GM12878 (cell line): ENCODE measurements around the gene PRRT4. TPM values are rescaled to one million over a fixed set of nuclear protein-coding genes. Genes with fewer than 3 reads are reported as not detected.

Experiments used
- ATAC-seq: fragments of 200-7000 bp; cut with Tn5 transposase; 3 replicates; pipeline ENCODE4 v1.9.1; 2020; ENCODE audit warnings: mild to moderate bottlenecking, moderate library complexity
- BruUV-seq: library from RNA; stranded (reverse); fragments of 400-500 nt; replicated peaks from 2 replicates; lab custom pipeline; 2021; lab: Mats Ljungman, UMichigan
- CTCF ChIA-PET: fragments of 300-600 bp; sonication (Branson Sonifier 250); formaldehyde crosslinking; extraction: SDS; loops from one replicate; lab custom pipeline; 2021; ENCODE audit warnings: inconsistent platforms; lab: Yijun Ruan, JAX
- POLR2A ChIA-PET: fragments of 350-600 bp; formaldehyde crosslinking; extraction: SDS; loops from one replicate; lab custom pipeline; 2021; ENCODE audit warnings: inconsistent platforms; lab: Charles Lee
- RAD21 ChIA-PET: fragments of 300-600 bp; sonication (Branson Sonifier 250); formaldehyde crosslinking; loops from one replicate; lab custom pipeline; 2023; ENCODE audit warnings: antibody characterized with exemption; ENCODE audit not compliant: unreplicated experiment; lab: Charles Lee
- SMC1A ChIA-PET: fragments of 300-600 bp; sonication (Branson Sonifier 250); formaldehyde crosslinking; loops from one replicate; lab custom pipeline; 2023; ENCODE audit not compliant: unreplicated experiment, uncharacterized antibody; lab: Charles Lee
- DNase-seq: peaks from one replicate; pipeline ENCODE4 v3.0.0-alpha.2; 2011; ENCODE audit warnings: low read depth, low spot score
- FAIRE-seq: peaks from 3 replicates; lab custom pipeline; 2011; peaks lifted over from hg19 to GRCh38; lab: Jason Lieb, UNC
- H2AFZ ChIP-seq: 2 replicates; pipeline ENCODE4 v1.6.0; 2011; ENCODE audit warnings: low read depth, low read length, control low read depth; ENCODE audit not compliant: control insufficient read depth
- H3K27ac ChIP-seq: 2 replicates; pipeline ENCODE4 v1.5.1; 2011; ENCODE audit warnings: control low read depth; ENCODE audit not compliant: control insufficient read depth, insufficient read depth
- H3K27me3 ChIP-seq, 2 experiments: replicated peaks in 1 of 2; 2 replicates each; pipeline versions ENCODE4 v1.6.0 to v1.6.1; 2011; ENCODE audit warnings: low read length in 1 of 2; ENCODE audit not compliant: control insufficient read depth in 2 of 2, insufficient read depth in 2 of 2
- H3K36me3 ChIP-seq, 2 experiments: 2 replicates each; pipeline ENCODE4 v1.5.1; 2011; ENCODE audit warnings: low read length in 1 of 2; ENCODE audit not compliant: control insufficient read depth in 2 of 2, insufficient read depth in 2 of 2
- H3K4me1 ChIP-seq: 2 replicates; pipeline ENCODE4 v1.6.1; 2011; ENCODE audit warnings: mild to moderate bottlenecking, low read length, moderate library complexity, mixed read lengths; ENCODE audit not compliant: control insufficient read depth, insufficient read depth
- H3K4me2 ChIP-seq: 2 replicates; pipeline ENCODE4 v1.6.0; 2011; ENCODE audit warnings: control low read depth; ENCODE audit not compliant: control insufficient read depth, insufficient read depth
- H3K4me3 ChIP-seq: fragments of 200-600 bp; sonication (generic); 2 replicates; pipeline ENCODE4 v1.5.1; 2016
- H3K79me2 ChIP-seq: 2 replicates; pipeline ENCODE4 v1.6.0; 2011; ENCODE audit warnings: low read length; ENCODE audit not compliant: control insufficient read depth, insufficient read depth
- H3K9ac ChIP-seq: 2 replicates; pipeline ENCODE4 v1.8.0; 2011; ENCODE audit warnings: low read length, control low read depth, mixed read lengths; ENCODE audit not compliant: control insufficient read depth, insufficient read depth
- H3K9me3 ChIP-seq: replicated peaks from 3 replicates; pipeline ENCODE4 v1.5.1; 2011; ENCODE audit warnings: mild to moderate bottlenecking, low read length; ENCODE audit not compliant: control insufficient read depth, insufficient read depth
- H4K20me1 ChIP-seq: 2 replicates; pipeline ENCODE4 v1.6.0; 2011; ENCODE audit not compliant: control insufficient read depth, insufficient read depth
- MEF2A ChIP-seq: IDR thresholded peaks from 2 replicates; pipeline ENCODE4 v1.6.1; 2011; ENCODE audit warnings: low read depth, mild to moderate bottlenecking, low read length, moderate library complexity; ENCODE audit not compliant: insufficient read depth
- MTA2 ChIP-seq: fragments of 450-650 bp; IDR thresholded peaks from 2 replicates; pipeline ENCODE4 v1.6.1; 2016; ENCODE audit warnings: low read depth, mild to moderate bottlenecking, moderate library complexity
- NR2F1 ChIP-seq: fragments of 450-650 bp; conservative IDR thresholded peaks from 2 replicates; pipeline ENCODE4 v1.6.1; 2017; ENCODE audit warnings: mild to moderate bottlenecking
- SMAD5 ChIP-seq: IDR thresholded peaks from 2 replicates; pipeline ENCODE4 v1.6.1; 2016; ENCODE audit warnings: antibody characterized with exemption, low read depth
- SPI1 ChIP-seq: IDR thresholded peaks from 2 replicates; pipeline ENCODE4 v1.6.1; 2011; ENCODE audit warnings: low read depth, mild to moderate bottlenecking, low read length, moderate library complexity, borderline replicate concordance; ENCODE audit not compliant: insufficient read depth
- WGBS: methylation state at CpG from one replicate; pipeline ENCODE4 v1.1.6; 2016; ENCODE audit warnings: low lambda C conversion rate; ENCODE audit not compliant: insufficient replicate concordance, insufficient coverage; ENCODE audit errors: missing lambda C conversion rate; 5-methylcytosine and 5-hydroxymethylcytosine counted together
- in situ Hi-C: fragments of 300-500 bp; cut with MboI; formaldehyde crosslinking; loops from 9 replicates; pipeline ENCODE4 v1.14.3; 2018; ENCODE audit warnings: mixed read lengths
- intact Hi-C: fragments of 100-400 bp; cut with micrococcal nuclease; formaldehyde crosslinking; loops from one replicate; pipeline ENCODE4 v1.14.2; 2022; ENCODE audit not compliant: unreplicated experiment
- polyA plus RNA-seq, 11 experiments: library from polyadenylated mRNA; depleted of rRNA in 4 of 11; unstranded in 6 of 11; stranded (reverse) in 5 of 11; fragments of >200 nt; fragmentation: Nextera tagmentation in 4 of 11; fragmentation: Illumina TruSeq in 1 of 11; extraction: Ambion mirVana in 4 of 11; extraction: Trizol in 1 of 11; gene quantifications; 1 replicate in 1 of 11; 2 replicates in 10 of 11; pipeline versions ENCODE4 v1.2.1 to v1.2.3, GENCODE V29; 2011 to 2016; ENCODE audit warnings: inconsistent platforms in 2 of 11, missing spikeins in 2 of 11, low read depth in 1 of 11
- total RNA-seq, 4 experiments: library from RNA; depleted of rRNA in 3 of 4; stranded (reverse); fragments of >200 nt in 3 of 4; fragmentation: Illumina TruSeq in 1 of 4; extraction: Trizol in 1 of 4; gene quantifications; 2 replicates each; pipeline versions ENCODE4 v1.2.1 to v1.2.3, GENCODE V29; 2013 to 2021
- TF ChIP-seq, protein P1 (sequence below): fragments of 450-650 bp; formaldehyde crosslinking; IDR thresholded peaks from 2 replicates; pipeline ENCODE4 v1.4.0; 2022; ENCODE audit warnings: mild to moderate bottlenecking, moderate library complexity

The PRRT4 gene
- total and polyA plus RNA-seq, 10 of the 15 experiments (the other 5 are each of a cell fraction or from before 2014, with no cell fraction given) = not detected

DNA sequence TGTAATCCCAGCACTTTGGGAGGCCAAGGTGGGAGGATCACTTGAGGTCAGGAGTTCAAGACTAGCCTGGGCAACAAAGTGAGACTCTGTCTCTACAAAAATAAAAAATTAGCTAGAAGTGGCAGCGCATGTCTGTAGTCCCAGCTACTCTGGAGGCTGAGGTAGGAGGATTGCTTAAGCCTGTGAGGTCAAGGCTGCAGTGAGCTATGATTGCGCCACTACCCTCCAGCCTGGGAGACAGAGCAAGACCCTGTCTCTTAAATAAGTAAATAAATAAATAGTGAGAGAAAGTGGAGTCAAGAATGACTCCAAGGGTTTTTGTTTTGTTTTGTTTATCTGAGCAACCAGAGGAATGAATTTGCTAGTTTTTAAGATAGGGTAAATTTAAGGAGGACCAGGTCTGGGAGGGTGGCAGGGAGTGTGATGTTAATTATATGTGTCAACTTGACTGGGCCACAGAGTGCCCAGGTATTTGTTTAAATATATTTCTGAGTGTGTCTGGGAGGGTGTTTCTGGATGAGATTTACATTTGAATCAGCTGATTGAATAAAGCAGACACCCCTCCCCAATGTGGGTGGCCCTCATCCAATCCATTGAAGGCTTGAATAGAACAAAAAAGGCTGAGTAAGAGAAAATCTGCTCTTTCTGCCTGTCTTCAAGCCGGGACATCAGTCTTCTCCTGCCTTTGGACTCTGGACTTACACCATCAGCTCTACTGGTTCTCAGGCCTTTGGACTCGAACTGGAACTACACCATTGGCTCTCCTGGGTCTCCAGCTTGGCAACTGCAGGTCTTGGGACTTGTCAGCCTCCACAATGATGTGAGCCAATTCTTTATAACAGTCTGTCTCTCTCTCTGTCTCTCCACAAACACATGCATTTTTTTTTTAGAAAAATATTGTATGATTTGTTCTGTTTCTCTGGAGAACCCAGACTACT, 24.8 kb upstream of the PRRT4 start:
- intact Hi-C loops (loop anchor here (10.0 kb wide), 1 partner anchor 251 kb away; no protein-coding TSS in a partner anchor), in situ Hi-C loops (no loop called here)
- H3K4me2 ChIP-seq = no peak overlapping the region
- CTCF ChIA-PET = interaction anchor here (0.6 to 6.4 kb wide), 18 partner anchors 8 to 677 kb away, joined by 3 to 106 read pairs (median 5); partner anchors contain the start of gene RBM28
- DNase-seq (no peak), ATAC-seq (no peak), FAIRE-seq (no peak)
- H3K27me3 ChIP-seq = no peaks in the 10 kb centered on the region; a peak in 1 of 4 replicates
- H3K36me3 ChIP-seq = no peaks in the 10 kb centered on the region
- POLR2A ChIA-PET = interaction anchor here (0.6 kb wide), 1 partner anchor 66 kb away, joined by 3 read pairs; no protein-coding TSS in a partner anchor
- RAD21 ChIA-PET = interaction anchor here (1.4 to 2.8 kb wide), 3 partner anchors 38 to 40 kb away, joined by 3 to 24 read pairs (median 4); no protein-coding TSS in a partner anchor
- no peak overlapping the region for H3K27ac ChIP-seq
- H4K20me1 ChIP-seq = no peaks in the 10 kb centered on the region
- SMC1A ChIA-PET = interaction anchor here (1.2 to 1.5 kb wide), 2 partner anchors 14 to 28 kb away, joined by 3 to 6 read pairs; no protein-coding TSS in a partner anchor
- no peak overlapping the region for H3K4me3 ChIP-seq
- no peak overlapping the region for H2AFZ ChIP-seq
- BruUV-seq = no TSS peak
- no peak overlapping the region for H3K9ac ChIP-seq
- 30% methylated on average over 4 of the region's 4 CpGs for WGBS
- TF ChIP-seq MTA2 (no peak), SPI1 (no peak), NR2F1 (no peak), MEF2A (no peak), SMAD5 (no peak)
- TF ChIP-seq, protein P1, sequence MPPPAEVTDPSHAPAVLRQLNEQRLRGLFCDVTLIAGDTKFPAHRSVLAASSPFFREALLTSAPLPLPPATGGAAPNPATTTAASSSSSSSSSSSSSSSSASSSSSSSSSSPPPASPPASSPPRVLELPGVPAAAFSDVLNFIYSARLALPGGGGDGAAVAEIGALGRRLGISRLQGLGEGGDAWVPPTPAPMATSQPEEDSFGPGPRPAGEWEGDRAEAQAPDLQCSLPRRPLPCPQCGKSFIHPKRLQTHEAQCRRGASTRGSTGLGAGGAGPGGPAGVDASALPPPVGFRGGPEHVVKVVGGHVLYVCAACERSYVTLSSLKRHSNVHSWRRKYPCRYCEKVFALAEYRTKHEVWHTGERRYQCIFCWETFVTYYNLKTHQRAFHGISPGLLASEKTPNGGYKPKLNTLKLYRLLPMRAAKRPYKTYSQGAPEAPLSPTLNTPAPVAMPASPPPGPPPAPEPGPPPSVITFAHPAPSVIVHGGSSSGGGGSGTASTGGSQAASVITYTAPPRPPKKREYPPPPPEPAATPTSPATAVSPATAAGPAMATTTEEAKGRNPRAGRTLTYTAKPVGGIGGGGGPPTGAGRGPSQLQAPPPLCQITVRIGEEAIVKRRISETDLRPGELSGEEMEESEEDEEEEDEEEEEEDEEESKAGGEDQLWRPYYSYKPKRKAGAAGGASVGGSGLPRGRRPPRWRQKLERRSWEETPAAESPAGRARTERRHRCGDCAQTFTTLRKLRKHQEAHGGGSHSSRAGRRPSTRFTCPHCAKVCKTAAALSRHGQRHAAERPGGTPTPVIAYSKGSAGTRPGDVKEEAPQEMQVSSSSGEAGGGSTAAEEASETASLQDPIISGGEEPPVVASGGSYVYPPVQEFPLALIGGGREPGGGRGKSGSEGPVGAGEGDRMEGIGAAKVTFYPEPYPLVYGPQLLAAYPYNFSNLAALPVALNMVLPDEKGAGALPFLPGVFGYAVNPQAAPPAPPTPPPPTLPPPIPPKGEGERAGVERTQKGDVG (CRISPR knock-in tag) = no peak
- H3K79me2 ChIP-seq = no peaks in the 10 kb centered on the region
- no peaks in the 10 kb centered on the region for H3K9me3 ChIP-seq
- no peaks in the 10 kb centered on the region for H3K4me1 ChIP-seq
